Measurements from ENCODE around the gene UNC93B1. TPM values are rescaled to one million over a fixed set of nuclear protein-coding genes. Genes with fewer than 3 reads are reported as not detected.
"Not testable (repeated sequence)": the region's sequence is repeated elsewhere in the genome, so short reads cannot be mapped to it uniquely, and the experiment has no call there.

UNC93B1 gene
- total RNA-seq, 2 experiments from 2014 or later, result 44.0 to 52.1 TPM

GRCh38 chr11:67985302-67985701 lies 18.6 kb downstream of the UNC93B1 start:
- H3K4me2 ChIP-seq (ENCODE audit: low read length); H3K4me1 ChIP-seq (ENCODE audit: insufficient read depth, low read length, poor library complexity, severe bottlenecking); H3K79me2 ChIP-seq (ENCODE audit: insufficient read depth, low read depth, low read length); BruUV-seq (replicated peaks); POLR2A ChIA-PET; H2AFZ ChIP-seq (ENCODE audit: low read length); H3K9me3 ChIP-seq (ENCODE audit: low read length); H3K36me3 ChIP-seq (ENCODE audit: insufficient read depth, low read length); intact Hi-C loops (cut with micrococcal nuclease; ENCODE audit: unreplicated experiment); CTCF ChIA-PET (ENCODE audit: unreplicated experiment); H3K9me2 ChIP-seq (ENCODE audit: insufficient read depth, low read length); DNase-seq (ENCODE audit: low spot score); H3K27ac ChIP-seq (ENCODE audit: low read depth, low read length, poor library complexity, severe bottlenecking); H3K4me3 ChIP-seq (ENCODE audit: low read depth, low read length, poor library complexity, severe bottlenecking); H4K20me1 ChIP-seq (ENCODE audit: insufficient read depth, low read length): not testable (repeated sequence)

- Histone ChIP-seq H3K27ac (ENCODE audit: low read depth, low read length, poor library complexity, severe bottlenecking) (no peak overlapping the region), H3K9me2 (ENCODE audit: insufficient read depth, low read length) (no peaks in the 10 kb centered on the region), H3K9me3 (ENCODE audit: low read length) (no peaks in the 10 kb centered on the region), H4K20me1 (ENCODE audit: insufficient read depth, low read length) (no peaks in the 10 kb centered on the region), H3K4me3 (ENCODE audit: low read depth, low read length, poor library complexity, severe bottlenecking) (no peak overlapping the region), H2AFZ (ENCODE audit: low read length) (no peak overlapping the region), H3K4me1 (ENCODE audit: insufficient read depth, low read length, poor library complexity, severe bottlenecking) (no peaks in the 10 kb centered on the region), H3K79me2 (ENCODE audit: insufficient read depth, low read depth, low read length) (no peaks in the 10 kb centered on the region), H3K4me2 (ENCODE audit: low read length) (no peak overlapping the region), H3K36me3 (ENCODE audit: insufficient read depth, low read length) (no peaks in the 10 kb centered on the region)
- no peak for DNase-seq (ENCODE audit: low spot score)
- no TSS peak for BruUV-seq (replicated peaks)
- no peak for TF ChIP-seq EZH2phosphoT487 (IDR thresholded peaks at IDR 0.05; ENCODE audit: borderline replicate concordance, low read depth, low read length)
- TF ChIP-seq, protein P1, sequence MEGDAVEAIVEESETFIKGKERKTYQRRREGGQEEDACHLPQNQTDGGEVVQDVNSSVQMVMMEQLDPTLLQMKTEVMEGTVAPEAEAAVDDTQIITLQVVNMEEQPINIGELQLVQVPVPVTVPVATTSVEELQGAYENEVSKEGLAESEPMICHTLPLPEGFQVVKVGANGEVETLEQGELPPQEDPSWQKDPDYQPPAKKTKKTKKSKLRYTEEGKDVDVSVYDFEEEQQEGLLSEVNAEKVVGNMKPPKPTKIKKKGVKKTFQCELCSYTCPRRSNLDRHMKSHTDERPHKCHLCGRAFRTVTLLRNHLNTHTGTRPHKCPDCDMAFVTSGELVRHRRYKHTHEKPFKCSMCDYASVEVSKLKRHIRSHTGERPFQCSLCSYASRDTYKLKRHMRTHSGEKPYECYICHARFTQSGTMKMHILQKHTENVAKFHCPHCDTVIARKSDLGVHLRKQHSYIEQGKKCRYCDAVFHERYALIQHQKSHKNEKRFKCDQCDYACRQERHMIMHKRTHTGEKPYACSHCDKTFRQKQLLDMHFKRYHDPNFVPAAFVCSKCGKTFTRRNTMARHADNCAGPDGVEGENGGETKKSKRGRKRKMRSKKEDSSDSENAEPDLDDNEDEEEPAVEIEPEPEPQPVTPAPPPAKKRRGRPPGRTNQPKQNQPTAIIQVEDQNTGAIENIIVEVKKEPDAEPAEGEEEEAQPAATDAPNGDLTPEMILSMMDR (conservative IDR thresholded peaks at IDR 0.05; ENCODE audit: low read length), result no peak
- POLR2A ChIA-PET, result no interaction called here
- CTCF ChIA-PET (ENCODE audit: unreplicated experiment), result no interaction called here
- intact Hi-C loops (cut with micrococcal nuclease; ENCODE audit: unreplicated experiment), result no loop called here
Measured at GRCh38 chr11:67983951-67984350, 19.9 kb downstream of the UNC93B1 start.

DNA sequence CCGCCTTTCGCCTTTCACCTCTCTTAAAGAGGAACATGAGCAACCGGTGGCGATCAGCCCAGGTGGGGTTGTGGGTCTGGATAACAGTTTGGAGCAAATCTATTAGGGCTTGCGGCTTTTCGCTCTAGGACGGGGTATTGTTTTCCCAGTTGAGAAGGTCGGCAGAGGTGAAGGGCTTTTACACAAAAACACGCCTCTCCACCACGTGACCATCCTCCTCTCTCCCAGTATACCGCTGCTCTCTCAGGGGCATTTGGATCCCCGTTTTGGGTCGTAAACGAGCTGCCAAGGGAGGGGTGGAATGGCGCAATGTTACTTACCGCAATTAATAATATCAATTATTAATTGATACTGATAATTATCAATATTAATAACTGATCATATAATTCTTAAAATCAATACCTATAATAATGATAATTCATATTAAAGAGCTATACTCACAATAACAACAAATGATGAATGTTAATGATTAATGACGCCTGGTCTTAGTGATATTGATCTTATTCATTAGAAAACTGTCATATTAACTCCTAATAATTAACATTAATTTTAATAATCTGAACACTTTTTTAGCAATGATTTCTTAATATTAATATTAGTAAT lies 21.5 kb downstream of the UNC93B1 start:
- H3K4me1 ChIP-seq (ENCODE audit: insufficient read depth, low read length, poor library complexity, severe bottlenecking); POLR2A ChIA-PET; H3K36me3 ChIP-seq (ENCODE audit: insufficient read depth, low read length); DNase-seq (ENCODE audit: low spot score); H3K9me2 ChIP-seq (ENCODE audit: insufficient read depth, low read length); CTCF ChIA-PET (ENCODE audit: unreplicated experiment); H2AFZ ChIP-seq (ENCODE audit: low read length); H3K79me2 ChIP-seq (ENCODE audit: insufficient read depth, low read depth, low read length); H3K9me3 ChIP-seq (ENCODE audit: low read length); H3K4me3 ChIP-seq (ENCODE audit: low read depth, low read length, poor library complexity, severe bottlenecking); H4K20me1 ChIP-seq (ENCODE audit: insufficient read depth, low read length); BruUV-seq (replicated peaks); intact Hi-C loops (cut with micrococcal nuclease; ENCODE audit: unreplicated experiment); H3K27ac ChIP-seq (ENCODE audit: low read depth, low read length, poor library complexity, severe bottlenecking); H3K4me2 ChIP-seq (ENCODE audit: low read length): not testable (repeated sequence)

GRCh38 chr11:67981226-67981625 lies 22.7 kb downstream of the UNC93B1 start:
- H3K4me1 ChIP-seq (ENCODE audit: insufficient read depth, low read length, poor library complexity, severe bottlenecking); POLR2A ChIA-PET; H2AFZ ChIP-seq (ENCODE audit: low read length); H3K27ac ChIP-seq (ENCODE audit: low read depth, low read length, poor library complexity, severe bottlenecking); H3K79me2 ChIP-seq (ENCODE audit: insufficient read depth, low read depth, low read length); H3K9me3 ChIP-seq (ENCODE audit: low read length); H3K4me3 ChIP-seq (ENCODE audit: low read depth, low read length, poor library complexity, severe bottlenecking); DNase-seq (ENCODE audit: low spot score); H3K36me3 ChIP-seq (ENCODE audit: insufficient read depth, low read length); CTCF ChIA-PET (ENCODE audit: unreplicated experiment); H3K4me2 ChIP-seq (ENCODE audit: low read length); H4K20me1 ChIP-seq (ENCODE audit: insufficient read depth, low read length); BruUV-seq (replicated peaks); H3K9me2 ChIP-seq (ENCODE audit: insufficient read depth, low read length); intact Hi-C loops (cut with micrococcal nuclease; ENCODE audit: unreplicated experiment): not testable (repeated sequence)

DNA sequence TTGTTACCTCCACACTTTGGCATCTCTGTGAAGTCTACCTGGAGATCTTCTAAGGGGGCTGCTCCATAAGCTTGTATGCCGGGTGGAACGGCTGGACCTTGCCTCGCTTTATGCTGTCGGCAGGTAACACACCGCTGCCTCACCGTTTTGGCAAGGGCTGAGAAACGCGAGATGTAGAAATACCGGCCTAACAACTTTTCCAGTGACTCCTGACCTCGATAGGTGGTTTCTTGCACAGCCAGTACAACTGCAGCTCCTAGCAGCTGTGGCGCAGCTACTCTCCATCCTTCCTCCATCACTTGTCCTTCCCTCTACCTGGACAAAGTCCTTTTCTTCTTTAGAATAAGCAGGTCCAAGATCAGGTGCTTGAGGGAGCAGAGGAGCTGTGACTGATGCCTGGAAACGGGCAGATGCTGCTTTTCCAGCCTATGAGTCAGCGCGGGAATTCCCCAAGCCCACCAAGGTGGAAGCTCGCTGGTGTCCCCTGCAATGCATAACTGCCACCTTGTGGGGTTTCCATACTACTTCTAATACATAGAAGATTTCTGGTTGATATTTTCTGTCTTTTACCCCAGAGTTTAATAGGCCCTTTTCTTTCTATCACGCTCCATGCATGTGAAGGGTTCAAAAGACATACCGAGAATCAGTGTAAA lies 25.0 kb downstream of the UNC93B1 start:
- not testable (repeated sequence) for H3K4me2 ChIP-seq (ENCODE audit: low read length)

GRCh38 chr11:67974746-67975145 lies 29.2 kb downstream of the UNC93B1 start:
- POLR2A ChIA-PET; H3K36me3 ChIP-seq (ENCODE audit: insufficient read depth, low read length); CTCF ChIA-PET (ENCODE audit: unreplicated experiment); DNase-seq (ENCODE audit: low spot score); H4K20me1 ChIP-seq (ENCODE audit: insufficient read depth, low read length); H3K9me3 ChIP-seq (ENCODE audit: low read length); H3K27ac ChIP-seq (ENCODE audit: low read depth, low read length, poor library complexity, severe bottlenecking); intact Hi-C loops (cut with micrococcal nuclease; ENCODE audit: unreplicated experiment); H3K9me2 ChIP-seq (ENCODE audit: insufficient read depth, low read length); H2AFZ ChIP-seq (ENCODE audit: low read length); H3K4me1 ChIP-seq (ENCODE audit: insufficient read depth, low read length, poor library complexity, severe bottlenecking); H3K4me3 ChIP-seq (ENCODE audit: low read depth, low read length, poor library complexity, severe bottlenecking); BruUV-seq (replicated peaks); H3K4me2 ChIP-seq (ENCODE audit: low read length); H3K79me2 ChIP-seq (ENCODE audit: insufficient read depth, low read depth, low read length): not testable (repeated sequence)

More for the DNA sequence above, 25.0 kb downstream of the UNC93B1 start:
- H3K79me2 ChIP-seq (ENCODE audit: insufficient read depth, low read depth, low read length); H3K36me3 ChIP-seq (ENCODE audit: insufficient read depth, low read length); H3K4me1 ChIP-seq (ENCODE audit: insufficient read depth, low read length, poor library complexity, severe bottlenecking); H3K9me3 ChIP-seq (ENCODE audit: low read length); intact Hi-C loops (cut with micrococcal nuclease; ENCODE audit: unreplicated experiment); BruUV-seq (replicated peaks); H4K20me1 ChIP-seq (ENCODE audit: insufficient read depth, low read length); H3K27ac ChIP-seq (ENCODE audit: low read depth, low read length, poor library complexity, severe bottlenecking); CTCF ChIA-PET (ENCODE audit: unreplicated experiment); POLR2A ChIA-PET; H2AFZ ChIP-seq (ENCODE audit: low read length); H3K4me3 ChIP-seq (ENCODE audit: low read depth, low read length, poor library complexity, severe bottlenecking); H3K9me2 ChIP-seq (ENCODE audit: insufficient read depth, low read length); DNase-seq (ENCODE audit: low spot score): not testable (repeated sequence)
